GM12875 (cell line): ENCODE data around the gene MED20.

Experiments used
- H3K4me3 ChIP-seq: one replicate; pipeline ENCODE4 v1.5.1; 2011; ENCODE audit warnings: low read depth, low read length, control low read depth
- TF ChIP-seq, protein P1 (sequence below): IDR thresholded peaks from 2 replicates; pipeline ENCODE4 v1.5.1; 2011; ENCODE audit warnings: low read depth, mild to moderate bottlenecking, control low read depth, inconsistent platforms, low read length, moderate library complexity, borderline replicate concordance; ENCODE audit not compliant: insufficient read depth

Gene MED20

DNA sequence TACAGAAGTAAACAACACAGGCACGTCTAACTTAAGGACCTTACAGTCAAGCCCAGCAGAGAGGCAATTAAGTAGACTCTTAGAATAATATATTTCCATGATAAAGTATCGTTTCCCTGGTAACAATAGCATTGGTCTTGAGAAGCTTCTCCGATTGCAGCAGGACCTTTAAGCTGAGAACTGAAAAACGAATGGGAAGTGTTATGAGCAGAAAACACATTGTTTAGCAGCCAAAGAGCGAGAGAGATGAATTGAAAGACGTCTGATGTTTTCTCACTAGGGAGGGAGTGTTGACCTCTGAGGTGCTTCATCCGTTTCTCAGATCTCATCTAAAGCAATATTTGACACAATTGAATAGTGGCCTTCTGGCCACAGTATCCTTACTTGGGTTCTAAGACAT, 1.2 kb upstream of the MED20 start:
- TF ChIP-seq, protein P1, sequence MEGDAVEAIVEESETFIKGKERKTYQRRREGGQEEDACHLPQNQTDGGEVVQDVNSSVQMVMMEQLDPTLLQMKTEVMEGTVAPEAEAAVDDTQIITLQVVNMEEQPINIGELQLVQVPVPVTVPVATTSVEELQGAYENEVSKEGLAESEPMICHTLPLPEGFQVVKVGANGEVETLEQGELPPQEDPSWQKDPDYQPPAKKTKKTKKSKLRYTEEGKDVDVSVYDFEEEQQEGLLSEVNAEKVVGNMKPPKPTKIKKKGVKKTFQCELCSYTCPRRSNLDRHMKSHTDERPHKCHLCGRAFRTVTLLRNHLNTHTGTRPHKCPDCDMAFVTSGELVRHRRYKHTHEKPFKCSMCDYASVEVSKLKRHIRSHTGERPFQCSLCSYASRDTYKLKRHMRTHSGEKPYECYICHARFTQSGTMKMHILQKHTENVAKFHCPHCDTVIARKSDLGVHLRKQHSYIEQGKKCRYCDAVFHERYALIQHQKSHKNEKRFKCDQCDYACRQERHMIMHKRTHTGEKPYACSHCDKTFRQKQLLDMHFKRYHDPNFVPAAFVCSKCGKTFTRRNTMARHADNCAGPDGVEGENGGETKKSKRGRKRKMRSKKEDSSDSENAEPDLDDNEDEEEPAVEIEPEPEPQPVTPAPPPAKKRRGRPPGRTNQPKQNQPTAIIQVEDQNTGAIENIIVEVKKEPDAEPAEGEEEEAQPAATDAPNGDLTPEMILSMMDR = no peak
- H3K4me3 ChIP-seq = peak overlapping the region; percentile 74

DNA sequence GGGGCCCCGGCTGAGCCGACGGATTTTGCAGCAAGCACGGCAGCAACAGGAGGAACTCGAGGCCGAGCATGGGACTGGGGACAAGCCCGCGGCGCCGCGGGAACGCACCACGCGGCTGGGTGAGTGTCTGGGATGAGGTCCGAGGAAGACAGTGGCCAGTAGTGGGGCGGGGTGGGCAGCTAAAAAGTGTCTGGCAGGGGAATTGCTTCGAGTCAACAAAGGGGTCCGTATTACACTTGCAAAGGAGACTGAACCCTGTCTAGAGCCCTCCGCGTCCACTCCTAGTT, 716 bp upstream of the MED20 start:
- peak overlapping the region; percentile 74 for H3K4me3 ChIP-seq
- TF ChIP-seq, protein P1 = no peak

DNA sequence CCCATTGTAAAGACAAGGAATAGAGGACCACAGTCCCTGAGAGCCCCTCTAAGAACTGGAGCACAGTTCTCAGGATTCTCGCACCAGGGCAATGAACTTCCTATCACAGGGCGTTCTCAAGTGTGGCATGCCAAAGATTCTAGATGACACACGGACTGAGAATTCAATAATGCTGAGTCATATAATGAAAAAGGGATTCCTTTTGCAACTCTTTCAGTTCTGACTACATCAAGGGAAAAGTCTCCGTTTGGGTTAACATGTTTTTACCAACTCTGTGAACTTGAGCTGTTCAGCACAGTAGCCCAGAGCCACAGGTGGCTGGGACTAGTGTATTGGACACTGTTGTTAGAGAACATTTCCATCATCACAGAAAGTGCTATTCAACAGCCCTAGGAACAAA, 3.4 kb downstream of the MED20 start:
- no peak overlapping the region for H3K4me3 ChIP-seq

DNA sequence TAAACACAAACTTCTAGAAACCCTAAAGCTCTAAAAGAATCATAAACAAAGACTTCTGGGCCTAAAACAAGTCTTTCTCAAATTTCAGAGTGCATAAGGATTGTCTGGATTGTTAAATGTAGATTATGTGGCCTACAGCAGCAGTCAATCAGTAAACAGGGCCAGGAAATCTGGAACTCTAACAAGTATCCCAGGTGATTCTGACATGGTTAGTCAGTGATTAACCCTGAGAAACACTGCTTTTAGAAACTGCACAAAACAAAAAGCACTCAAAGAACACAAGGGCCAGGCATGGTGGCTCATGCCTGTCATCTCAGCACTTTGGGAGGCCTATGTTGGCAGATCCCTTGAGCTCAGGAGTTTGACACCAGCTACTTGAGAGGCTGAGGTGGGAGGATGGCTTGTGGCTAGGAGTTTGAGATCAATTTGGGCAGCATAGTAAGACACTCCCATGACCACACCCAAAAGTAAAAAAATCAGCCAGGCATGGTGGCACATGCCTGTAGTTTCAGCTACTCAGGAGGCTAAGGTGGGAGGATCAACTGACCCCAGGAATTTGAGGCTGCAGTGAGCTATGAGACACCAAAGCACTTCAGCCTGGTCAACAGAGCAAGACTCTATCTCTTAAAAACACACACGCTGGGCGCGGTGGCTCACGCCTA, 5.9 kb downstream of the MED20 start:
- H3K4me3 ChIP-seq = no peak overlapping the region
- TF ChIP-seq, protein P1 = no peak

More for the DNA sequence above, 3.4 kb downstream of the MED20 start:
- TF ChIP-seq, protein P1 = no peak

DNA sequence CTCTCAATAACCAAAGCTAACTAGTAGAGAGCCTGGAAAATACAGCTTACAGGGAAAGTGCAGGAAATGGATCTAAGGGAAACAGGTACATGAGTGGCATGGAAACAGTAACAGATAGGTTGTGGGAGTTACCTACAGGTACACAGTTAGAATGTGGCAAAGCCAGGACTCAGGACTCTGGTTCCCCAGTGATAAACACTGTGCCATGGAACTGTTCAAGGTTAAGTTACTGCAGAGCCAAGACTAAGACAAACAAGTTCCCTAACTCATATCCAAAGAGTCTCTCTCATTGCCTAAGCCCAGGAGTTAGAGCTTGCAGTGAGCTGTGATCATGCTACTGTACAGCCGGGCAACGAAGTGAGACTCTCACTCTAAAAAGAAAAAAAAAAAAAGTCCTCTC, 6.6 kb downstream of the MED20 start:
- no peak overlapping the region for H3K4me3 ChIP-seq
- TF ChIP-seq, protein P1 = no peak

DNA sequence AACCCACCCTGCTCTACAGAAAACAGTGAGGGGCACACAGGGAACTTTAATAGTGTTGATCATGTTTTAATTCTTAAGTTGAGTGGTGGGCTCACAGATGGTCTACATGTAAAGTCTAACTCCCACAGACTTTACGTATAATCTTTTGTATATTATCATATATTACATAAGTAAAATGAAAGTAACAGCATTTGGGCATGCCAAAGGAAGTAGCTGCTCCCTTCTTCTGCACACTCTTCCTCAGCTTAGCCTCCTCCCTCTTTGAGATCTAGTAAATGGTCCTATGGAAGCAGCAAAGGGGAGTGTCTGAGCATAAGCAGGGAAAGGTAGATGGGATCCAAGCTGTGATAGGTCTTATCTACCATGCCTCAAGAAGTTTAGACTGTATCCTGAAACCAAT, 11.2 kb downstream of the MED20 start:
- no peak overlapping the region for H3K4me3 ChIP-seq
- TF ChIP-seq, protein P1 = no peak

DNA sequence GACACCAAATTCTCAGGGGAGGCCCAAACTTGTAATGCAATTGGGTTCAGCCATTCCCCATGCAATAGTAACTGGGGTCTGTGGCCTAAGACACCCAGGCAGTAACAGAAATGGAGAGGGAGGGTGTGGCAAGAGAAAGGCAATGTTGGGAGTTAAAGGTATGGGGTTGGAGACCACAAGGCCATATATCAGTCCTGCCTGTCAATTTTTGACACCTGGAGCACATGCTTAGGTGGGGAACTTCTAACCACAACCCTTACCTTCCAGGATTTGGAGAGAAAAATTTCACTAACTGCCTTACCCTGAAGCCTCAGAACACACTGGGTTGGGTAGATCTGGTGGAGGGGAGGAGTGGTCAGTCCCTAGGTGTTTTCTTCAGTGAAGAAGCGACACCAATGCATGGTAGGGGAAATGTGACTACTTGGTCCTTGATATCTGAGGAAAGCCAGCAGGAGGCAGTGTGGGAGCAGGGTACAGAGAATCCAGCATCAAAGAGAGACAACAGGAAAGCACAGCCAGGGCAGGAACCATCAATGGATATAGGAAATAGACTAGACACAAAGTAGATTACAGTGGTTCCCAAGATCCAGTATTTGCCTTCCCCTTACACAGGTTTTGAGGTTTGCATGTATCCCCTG, 18.9 kb downstream of the MED20 start:
- H3K4me3 ChIP-seq = no peak overlapping the region
- TF ChIP-seq, protein P1 = peak; percentile 56
